KBM-7 (cell line): ENCODE results near the gene GMPPA.

Experiments used
- DNase-seq: peaks from one replicate; pipeline ENCODE4 v3.0.0-alpha.2; 2015
- in situ Hi-C: fragments of 300-500 bp; cut with MboI; formaldehyde crosslinking; loops from 2 replicates; pipeline ENCODE4 v1.14.3; 2020; ENCODE audit warnings: low sequenced_read_pairs, low pct_unique_long_range_greater_than_20kb, mixed read lengths

The GMPPA gene

GRCh38 chr2:219482674-219483405 lies 15.9 kb upstream of the GMPPA start:
- DNase-seq = no peak
- in situ Hi-C loops = no loop called here

- no peak for DNase-seq
- in situ Hi-C loops = no loop called here
Observed at GRCh38 chr2:219483451-219484342, 15.0 kb upstream of the GMPPA start.

GRCh38 chr2:219484343-219485200 lies 14.1 kb upstream of the GMPPA start:
- in situ Hi-C loops = no loop called here
- DNase-seq = no peak

- DNase-seq = no peak
- in situ Hi-C loops = no loop called here
Observed at GRCh38 chr2:219485201-219485580, 13.5 kb upstream of the GMPPA start.

- DNase-seq = no peak
- in situ Hi-C loops = no loop called here
Observed at GRCh38 chr2:219486380-219486959, 12.2 kb upstream of the GMPPA start.

GRCh38 chr2:219488149-219488843 lies 10.4 kb upstream of the GMPPA start:
- no peak for DNase-seq
- in situ Hi-C loops = no loop called here

GRCh38 chr2:219488844-219489194 lies 9.9 kb upstream of the GMPPA start:
- in situ Hi-C loops = no loop called here
- DNase-seq = no peak

- in situ Hi-C loops = no loop called here
- DNase-seq = no peak
Observed at GRCh38 chr2:219489315-219489714, 9.4 kb upstream of the GMPPA start.

GRCh38 chr2:219490186-219490585 lies 8.5 kb upstream of the GMPPA start:
- DNase-seq = no peak
- in situ Hi-C loops = no loop called here

GRCh38 chr2:219490600-219491130 lies 8.0 kb upstream of the GMPPA start:
- in situ Hi-C loops = no loop called here
- no peak for DNase-seq

- in situ Hi-C loops = no loop called here
- no peak for DNase-seq
Observed at GRCh38 chr2:219491278-219491963, 7.3 kb upstream of the GMPPA start.

- DNase-seq = no peak
- in situ Hi-C loops = no loop called here
Observed at GRCh38 chr2:219492575-219492974, 6.1 kb upstream of the GMPPA start.

GRCh38 chr2:219493086-219493485 lies 5.6 kb upstream of the GMPPA start:
- DNase-seq = no peak
- in situ Hi-C loops = no loop called here

GRCh38 chr2:219494952-219495530 lies 3.6 kb upstream of the GMPPA start:
- DNase-seq = no peak
- in situ Hi-C loops = no loop called here

- DNase-seq = peak; percentile 75
- in situ Hi-C loops = no loop called here
Observed at GRCh38 chr2:219495531-219496122, 3.1 kb upstream of the GMPPA start.

GRCh38 chr2:219496247-219496824 lies 2.4 kb upstream of the GMPPA start:
- in situ Hi-C loops = no loop called here
- no peak for DNase-seq
